Mucosa of stomach (tissue), 1 donor: ENCODE results near the gene PNKP.

Source experiments
- H3K27me3 ChIP-seq: one replicate; pipeline ENCODE4 v1.7.0; 2013; ENCODE audit warnings: mild to moderate bottlenecking, low read length; ENCODE audit not compliant: control insufficient read depth, insufficient read depth
- H3K36me3 ChIP-seq: one replicate; pipeline ENCODE4 v1.7.0; 2013; ENCODE audit warnings: low read length; ENCODE audit not compliant: control insufficient read depth, insufficient read depth
- H3K4me1 ChIP-seq: one replicate; pipeline ENCODE4 v1.7.0; 2013; ENCODE audit warnings: mild to moderate bottlenecking, low read length; ENCODE audit not compliant: control insufficient read depth, insufficient read depth
- H3K4me3 ChIP-seq: one replicate; pipeline ENCODE4 v1.7.0; 2013; ENCODE audit warnings: low read length
- H3K9ac ChIP-seq: one replicate; pipeline ENCODE4 v1.7.0; 2013; ENCODE audit warnings: mild to moderate bottlenecking, low read length, moderate library complexity
- H3K9me3 ChIP-seq: one replicate; pipeline ENCODE4 v1.7.0; 2013; ENCODE audit warnings: mild to moderate bottlenecking, low read length, moderate library complexity; ENCODE audit not compliant: control insufficient read depth
- donor health status: Pancreatic carcinoma.

The PNKP gene

DNA sequence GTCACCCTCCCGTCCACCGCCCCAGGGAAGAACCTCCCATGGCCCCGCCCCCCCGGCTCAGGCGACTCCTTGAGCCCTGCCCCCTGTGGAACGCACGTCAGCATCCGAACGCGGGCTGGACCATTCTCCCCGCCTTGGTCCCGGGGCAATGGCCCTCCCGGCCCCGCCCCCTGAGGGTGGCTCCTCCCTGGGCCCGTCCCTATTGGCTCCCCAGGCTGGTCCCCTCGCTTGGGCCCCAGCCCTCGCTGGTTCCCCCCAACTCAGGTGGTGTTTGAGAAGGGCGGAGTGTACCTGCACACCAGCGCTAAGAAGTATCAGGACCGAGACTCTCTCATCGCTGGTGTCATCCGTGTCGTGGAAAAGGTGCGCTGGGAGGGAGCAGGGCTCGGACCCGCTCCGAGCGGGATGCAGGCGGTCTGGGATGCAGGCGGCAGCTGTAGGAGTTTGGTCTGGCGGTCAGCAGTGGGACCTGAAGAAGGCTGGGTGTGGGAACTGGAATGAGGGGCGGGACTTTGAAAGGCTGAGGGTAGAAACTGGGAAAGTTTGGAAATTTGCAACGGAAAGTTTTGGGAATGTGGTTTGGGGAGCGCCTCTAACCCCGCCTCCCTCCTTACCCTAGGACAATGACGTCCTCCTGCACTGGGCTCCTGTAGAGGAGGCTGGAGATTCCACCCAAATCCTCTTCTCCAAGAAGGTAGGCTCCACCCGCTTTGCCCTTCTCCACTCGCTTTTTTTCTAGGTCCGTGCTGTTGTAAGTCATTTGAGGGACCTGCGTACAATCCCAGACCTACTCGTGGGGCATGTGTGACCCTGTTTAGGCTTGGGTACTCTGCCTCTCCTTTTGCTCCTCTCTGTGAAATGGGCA lies 10.7 kb upstream of the PNKP start:
- peaks cover 16% of the 10 kb centered on the region for H3K4me1 ChIP-seq
- no peaks in the 10 kb centered on the region for H3K27me3 ChIP-seq
- H3K9ac ChIP-seq, result peak overlapping the region; percentile 91
- H3K9me3 ChIP-seq, result no peaks in the 10 kb centered on the region
- peaks cover 24% of the 10 kb centered on the region for H3K36me3 ChIP-seq
- peak overlapping the region; percentile 81 for H3K4me3 ChIP-seq

DNA sequence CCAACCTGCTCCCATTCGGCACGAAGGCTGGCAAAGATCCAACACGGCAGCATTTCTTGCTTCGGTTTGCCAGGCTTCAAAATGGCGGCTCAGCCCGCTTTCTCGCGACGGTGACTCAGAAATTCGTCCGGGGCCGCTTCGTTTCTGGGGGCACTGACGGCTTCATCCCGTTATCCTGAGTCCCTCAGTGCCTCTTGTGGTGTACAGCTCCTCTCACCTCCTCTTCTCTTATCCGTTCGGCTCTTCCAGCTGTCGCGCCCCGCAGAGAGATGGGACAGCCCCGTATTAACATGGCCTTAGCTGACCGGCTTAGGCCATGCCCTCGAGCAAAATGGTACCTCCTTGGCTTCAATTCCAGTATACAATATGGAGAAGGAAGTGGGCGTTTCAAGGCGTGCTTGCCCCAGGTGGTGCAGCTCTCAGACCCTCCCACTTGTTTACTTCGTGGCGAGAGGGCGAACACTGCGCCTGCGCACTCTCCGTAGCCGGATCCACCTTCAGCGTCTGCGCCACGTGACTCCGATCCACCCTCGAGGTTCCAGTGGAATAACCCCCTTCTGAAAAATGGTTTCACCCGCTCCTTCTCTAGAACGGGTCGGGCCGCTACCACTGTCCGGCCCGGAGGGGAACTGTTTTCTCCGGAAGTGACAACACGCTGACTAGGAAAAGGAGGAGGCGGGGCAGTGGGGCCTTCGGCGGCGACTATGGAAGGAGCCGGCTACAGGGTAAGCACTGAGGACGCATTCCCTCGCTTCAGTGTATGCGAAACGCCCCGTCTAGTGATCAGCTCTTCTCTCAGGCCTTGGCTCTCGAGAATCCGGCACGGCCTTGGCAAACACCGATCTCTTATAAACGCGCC lies 9.9 kb upstream of the PNKP start, which contains the start of the genes AKT1S1 and TBC1D17:
AKT1S1 (minus strand) TSS at position 336 of the 859 bp plus-strand sequence. CDS start 4,060 bp downstream, outside the sequence.
TBC1D17 (plus strand) TSS at position 683 of the 859 bp plus-strand sequence; CDS start at position 705, 22 bp downstream.
- Histone ChIP-seq H3K9me3 (no peaks in the 10 kb centered on the region), H3K4me1 (peaks cover 16% of the 10 kb centered on the region), H3K9ac (peak within 1 kb of the TSS; percentile 91), H3K27me3 (no peaks in the 10 kb centered on the region), H3K36me3 (peaks cover 20% of the 10 kb centered on the region), H3K4me3 (peak within 1 kb of the TSS; percentile 81)

DNA sequence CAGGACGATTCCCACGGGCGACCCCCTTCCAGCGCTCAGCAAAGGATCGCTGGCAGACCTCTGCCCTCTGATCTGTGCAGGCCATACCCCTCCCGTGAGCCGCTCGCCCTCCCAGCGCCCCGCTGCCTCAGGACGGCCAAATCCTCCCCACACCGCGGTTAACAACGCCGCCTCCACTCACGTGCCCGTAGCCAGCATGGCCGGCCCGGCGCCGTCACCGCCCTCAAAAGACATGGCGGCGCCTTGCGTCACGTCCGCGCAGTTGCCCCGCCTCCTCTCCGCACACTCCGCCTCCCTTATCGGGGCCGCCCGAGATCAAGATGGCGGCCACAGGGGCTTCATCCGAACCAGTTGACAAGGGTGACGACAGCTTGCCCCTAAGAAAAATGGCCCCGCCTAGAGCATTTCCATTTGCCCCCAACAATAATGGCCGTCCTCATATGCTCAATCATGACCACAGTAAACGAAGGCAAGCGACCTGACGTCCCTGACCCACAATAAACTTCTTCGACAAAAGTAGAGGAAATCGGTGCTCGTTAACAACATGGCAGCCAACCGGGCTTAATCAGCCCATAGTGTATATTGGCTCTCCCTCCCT lies 9.1 kb upstream of the PNKP start:
- Histone ChIP-seq H3K9ac (peak overlapping the region; percentile 91), H3K27me3 (no peaks in the 10 kb centered on the region), H3K36me3 (peaks cover 13% of the 10 kb centered on the region), H3K4me1 (peaks cover 16% of the 10 kb centered on the region), H3K4me3 (peak overlapping the region; percentile 81), H3K9me3 (no peaks in the 10 kb centered on the region)

DNA sequence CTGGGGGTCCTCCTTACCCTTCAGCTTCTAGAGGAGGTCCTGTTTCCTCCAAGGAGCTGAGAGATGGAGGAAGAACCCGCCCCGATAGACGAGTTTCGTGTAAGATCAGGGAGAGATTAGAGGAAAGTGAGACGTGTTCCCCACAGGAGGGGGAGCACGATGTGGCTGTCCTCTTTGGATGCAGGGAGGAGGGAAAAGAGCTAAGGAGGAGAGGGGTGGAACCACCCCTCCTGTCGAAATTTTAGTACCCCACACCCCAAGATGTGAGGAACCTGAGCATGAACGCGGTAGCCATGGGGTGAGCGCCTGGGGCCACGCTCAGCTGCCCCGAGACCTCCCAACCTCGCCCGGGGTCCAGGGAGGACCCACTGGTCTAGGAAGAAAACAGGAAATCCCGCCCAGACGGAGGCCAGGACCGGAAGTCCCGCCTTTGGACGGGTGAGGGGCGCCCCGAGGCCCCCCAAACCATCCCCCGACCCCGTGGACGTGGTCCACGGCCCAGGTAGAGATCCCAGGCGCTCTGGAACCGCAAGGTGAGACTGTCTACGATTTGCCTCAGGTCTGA lies 8.6 kb upstream of the PNKP start:
- H3K27me3 ChIP-seq, result no peaks in the 10 kb centered on the region
- H3K4me3 ChIP-seq, result peak overlapping the region; percentile 81
- H3K36me3 ChIP-seq, result peaks cover 7% of the 10 kb centered on the region
- no peaks in the 10 kb centered on the region for H3K9me3 ChIP-seq
- peak overlapping the region; percentile 91 for H3K9ac ChIP-seq
- peaks cover 18% of the 10 kb centered on the region for H3K4me1 ChIP-seq

DNA sequence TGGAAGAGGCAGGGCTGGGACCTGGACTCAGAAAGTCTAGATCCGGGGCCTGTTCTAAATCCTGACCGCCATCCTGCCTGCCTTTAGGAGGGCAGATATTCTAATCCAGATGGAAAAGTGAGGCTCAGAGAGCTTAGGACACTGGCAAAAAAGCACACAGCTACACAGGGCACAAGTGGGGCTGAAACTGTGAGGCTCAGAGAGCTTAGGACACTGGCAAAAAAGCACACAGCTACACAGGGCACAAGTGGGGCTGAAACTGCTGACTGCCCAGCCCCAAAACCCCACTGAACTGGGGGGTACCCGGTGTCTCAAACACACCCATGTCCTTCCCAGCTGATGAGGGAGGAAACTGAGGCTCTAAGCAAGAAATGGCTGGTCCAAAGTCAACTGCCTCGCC lies 7.8 kb upstream of the PNKP start:
- Histone ChIP-seq H3K4me1 (peaks cover 26% of the 10 kb centered on the region), H3K4me3 (no peak overlapping the region), H3K27me3 (no peaks in the 10 kb centered on the region), H3K36me3 (peaks cover 5% of the 10 kb centered on the region), H3K9ac (peak overlapping the region; percentile 91), H3K9me3 (no peaks in the 10 kb centered on the region)

DNA sequence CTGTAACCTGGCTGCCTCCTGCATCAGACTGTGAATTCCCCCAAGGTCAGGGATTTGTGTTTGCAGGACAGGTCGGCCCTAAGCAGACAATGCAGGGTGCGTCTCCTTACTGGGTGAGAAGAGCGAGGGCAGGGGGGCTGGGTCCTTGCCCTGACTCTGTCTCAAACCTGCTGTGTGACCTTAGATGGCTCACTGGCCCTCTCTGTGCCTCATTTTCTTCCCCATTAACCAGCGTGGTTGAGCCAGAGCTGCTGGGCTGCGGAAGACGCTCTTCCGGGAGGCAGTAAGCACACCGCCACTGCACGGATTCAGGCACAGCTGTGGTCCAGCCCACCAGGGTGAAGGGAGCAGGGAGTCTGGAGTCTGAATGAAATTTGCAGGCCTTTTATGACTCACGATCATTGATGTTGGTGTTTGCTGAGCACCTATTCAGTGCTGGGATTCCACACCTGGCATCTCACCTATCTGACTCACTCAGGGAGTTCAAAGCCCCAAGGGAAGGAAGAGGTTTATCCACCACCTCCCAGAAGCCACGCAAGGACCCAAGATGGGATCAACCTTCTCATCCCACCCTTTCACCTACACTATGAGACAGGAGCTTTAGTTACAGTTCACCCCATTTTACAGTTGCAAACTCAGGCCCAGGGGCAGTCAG lies 7.3 kb upstream of the PNKP start:
- Histone ChIP-seq H3K9ac (no peak overlapping the region), H3K4me1 (peaks cover 29% of the 10 kb centered on the region), H3K4me3 (no peak overlapping the region), H3K27me3 (no peaks in the 10 kb centered on the region), H3K9me3 (no peaks in the 10 kb centered on the region), H3K36me3 (peaks cover 4% of the 10 kb centered on the region)

GRCh38 chr19:49873834-49874233 lies 6.5 kb upstream of the PNKP start:
- Histone ChIP-seq H3K9ac (no peak overlapping the region), H3K4me3 (no peak overlapping the region), H3K36me3 (peaks cover 4% of the 10 kb centered on the region), H3K4me1 (peaks cover 29% of the 10 kb centered on the region), H3K9me3 (no peaks in the 10 kb centered on the region), H3K27me3 (no peaks in the 10 kb centered on the region)

DNA sequence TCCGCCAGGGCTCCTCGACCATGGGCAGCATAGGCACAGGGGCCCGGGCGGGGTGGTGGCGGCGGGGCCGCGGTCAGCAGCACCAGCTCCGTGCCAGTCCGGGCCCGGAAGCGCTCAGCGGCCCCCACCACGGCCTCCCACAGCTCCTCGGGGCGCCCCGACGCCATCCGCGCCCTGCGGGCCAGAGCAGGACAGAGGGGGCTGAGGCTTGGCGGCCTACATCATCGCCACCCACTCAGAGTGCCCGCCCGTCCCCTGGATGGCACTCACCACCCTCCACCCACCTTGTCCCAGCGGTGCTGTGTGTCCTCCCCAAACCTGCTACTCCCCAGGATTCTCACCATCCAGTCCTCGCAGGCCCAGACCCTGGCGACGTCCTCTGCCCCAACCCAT lies 5.7 kb upstream of the PNKP start:
- no peaks in the 10 kb centered on the region for H3K27me3 ChIP-seq
- no peaks in the 10 kb centered on the region for H3K36me3 ChIP-seq
- H3K9ac ChIP-seq, result no peak overlapping the region
- H3K4me3 ChIP-seq, result no peak overlapping the region
- no peaks in the 10 kb centered on the region for H3K9me3 ChIP-seq
- peaks cover 27% of the 10 kb centered on the region for H3K4me1 ChIP-seq

- no peaks in the 10 kb centered on the region for H3K27me3 ChIP-seq
- no peak overlapping the region for H3K9ac ChIP-seq
- H3K4me1 ChIP-seq, result peaks cover 26% of the 10 kb centered on the region
- H3K9me3 ChIP-seq, result no peaks in the 10 kb centered on the region
- no peak overlapping the region for H3K4me3 ChIP-seq
- H3K36me3 ChIP-seq, result no peaks in the 10 kb centered on the region
These were observed 5.1 kb upstream of the PNKP start for GRCh38 chr19:49872245-49873128.

GRCh38 chr19:49871349-49871985 lies 4.1 kb upstream of the PNKP start:
- H3K9ac ChIP-seq, result no peak overlapping the region
- no peaks in the 10 kb centered on the region for H3K36me3 ChIP-seq
- H3K27me3 ChIP-seq, result no peaks in the 10 kb centered on the region
- peaks cover 30% of the 10 kb centered on the region for H3K4me1 ChIP-seq
- no peaks in the 10 kb centered on the region for H3K9me3 ChIP-seq
- no peak overlapping the region for H3K4me3 ChIP-seq
